SJSA1 (cell line): ENCODE results near the gene HDAC4. TPM values are rescaled to one million over a fixed set of nuclear protein-coding genes. Genes with fewer than 3 reads are reported as not detected.

ENCODE experiments used
- DNase-seq, 2 experiments: peaks; one replicate each; pipeline ENCODE4 v3.0.0-alpha.2; 2015 to 2020; ENCODE audit warnings: low spot score in 2 of 2, low read depth in 1 of 2
- H3K27ac ChIP-seq: fragments of 250-450 bp; sonication (Bioruptor Pico); 2 replicates; pipeline ENCODE4 v1.5.1; 2020; ENCODE audit warnings: mild to moderate bottlenecking, moderate library complexity
- H3K27me3 ChIP-seq: fragments of 250-450 bp; sonication (Bioruptor Pico); replicated peaks from 2 replicates; pipeline ENCODE4 v1.5.1; 2020; ENCODE audit warnings: mild to moderate bottlenecking, moderate library complexity
- H3K36me3 ChIP-seq: fragments of 250-450 bp; sonication (Bioruptor Pico); 2 replicates; pipeline ENCODE4 v1.5.1; 2020; ENCODE audit warnings: mild to moderate bottlenecking
- H3K4me1 ChIP-seq: fragments of 250-450 bp; sonication (Bioruptor Pico); replicated peaks from 2 replicates; pipeline ENCODE4 v1.6.1; 2021; ENCODE audit warnings: mild to moderate bottlenecking
- H3K4me3 ChIP-seq: fragments of 250-450 bp; sonication (Bioruptor Pico); 2 replicates; pipeline ENCODE4 v1.5.1; 2020; ENCODE audit warnings: mild to moderate bottlenecking
- H3K9me3 ChIP-seq: fragments of 250-450 bp; sonication (Bioruptor Pico); replicated peaks from 2 replicates; pipeline ENCODE4 v1.5.1; 2020; ENCODE audit warnings: mild to moderate bottlenecking
- total RNA-seq: library from RNA; depleted of rRNA; stranded (reverse); fragments of >200 nt; shearing (Covaris generic); gene quantifications from 2 replicates; pipeline ENCODE4 v1.2.3, GENCODE V29; 2014

HDAC4 gene
- total RNA-seq, 1 experiment from 2014 or later = 13.2 TPM

GRCh38 chr2:239101807-239102206 is 299.0 kb downstream of the HDAC4 start:
- H3K4me3 ChIP-seq = no peak overlapping the region
- no peaks in the 10 kb centered on the region for H3K27me3 ChIP-seq
- no peak overlapping the region for H3K27ac ChIP-seq
- H3K36me3 ChIP-seq = peaks cover 19% of the 10 kb centered on the region
- no peaks in the 10 kb centered on the region for H3K9me3 ChIP-seq
- DNase-seq = no peak
- no peaks in the 10 kb centered on the region for H3K4me1 ChIP-seq

- Histone ChIP-seq H3K9me3 (no peaks in the 10 kb centered on the region), H3K4me3 (no peak overlapping the region), H3K27ac (no peak overlapping the region), H3K36me3 (peaks cover 16% of the 10 kb centered on the region; the same call in 1 of the 2 replicates), H3K27me3 (no peaks in the 10 kb centered on the region), H3K4me1 (no peaks in the 10 kb centered on the region)
- DNase-seq = no peak
Measured at GRCh38 chr2:239101071-239101470, 299.7 kb downstream of the HDAC4 start.

- Histone ChIP-seq H3K36me3 (0 out of 2 replicates have a peak, but pooled peaks cover 10% of the 10 kb centered on the region), H3K27ac (no peak overlapping the region), H3K9me3 (no peaks in the 10 kb centered on the region), H3K4me3 (no peak overlapping the region), H3K4me1 (no peaks in the 10 kb centered on the region), H3K27me3 (no peaks in the 10 kb centered on the region)
- no peak for DNase-seq
Measured at GRCh38 chr2:239099474-239099873, 301.3 kb downstream of the HDAC4 start.

- no peak for DNase-seq
Measured at GRCh38 chr2:239098288-239098970, 302.4 kb downstream of the HDAC4 start.

GRCh38 chr2:239097428-239097696 is 303.5 kb downstream of the HDAC4 start:
- H3K4me3 ChIP-seq = no peak overlapping the region
- H3K9me3 ChIP-seq = no peaks in the 10 kb centered on the region
- no peak for DNase-seq
- H3K27ac ChIP-seq = no peak overlapping the region
- no peaks in the 10 kb centered on the region for H3K4me1 ChIP-seq
- H3K36me3 ChIP-seq = 0 out of 2 replicates have a peak, but pooled peaks cover 6% of the 10 kb centered on the region
- no peaks in the 10 kb centered on the region for H3K27me3 ChIP-seq

More at GRCh38 chr2:239098288-239098970, 302.4 kb downstream of the HDAC4 start:
- Histone ChIP-seq H3K4me1 (no peaks in the 10 kb centered on the region), H3K27ac (no peak overlapping the region), H3K36me3 (0 out of 2 replicates have a peak, but pooled peaks cover 10% of the 10 kb centered on the region), H3K27me3 (no peaks in the 10 kb centered on the region), H3K9me3 (no peaks in the 10 kb centered on the region), H3K4me3 (no peak overlapping the region)

GRCh38 chr2:239096676-239097427 is 304.0 kb downstream of the HDAC4 start:
- H3K27ac ChIP-seq = no peak overlapping the region
- 0 out of 2 replicates have a peak, but pooled peaks cover 5% of the 10 kb centered on the region for H3K36me3 ChIP-seq
- no peaks in the 10 kb centered on the region for H3K4me1 ChIP-seq
- H3K9me3 ChIP-seq = no peaks in the 10 kb centered on the region
- no peak for DNase-seq
- no peak overlapping the region for H3K4me3 ChIP-seq
- H3K27me3 ChIP-seq = no peaks in the 10 kb centered on the region

- no peak for DNase-seq
- no peaks in the 10 kb centered on the region for H3K36me3 ChIP-seq
- H3K27ac ChIP-seq = no peak overlapping the region
- no peak overlapping the region for H3K4me3 ChIP-seq
- no peaks in the 10 kb centered on the region for H3K27me3 ChIP-seq
- no peaks in the 10 kb centered on the region for H3K4me1 ChIP-seq
- no peaks in the 10 kb centered on the region for H3K9me3 ChIP-seq
Measured at GRCh38 chr2:239095460-239096081, 305.2 kb downstream of the HDAC4 start.

GRCh38 chr2:239094867-239095266 is 306.0 kb downstream of the HDAC4 start:
- no peak overlapping the region for H3K4me3 ChIP-seq
- no peaks in the 10 kb centered on the region for H3K4me1 ChIP-seq
- H3K9me3 ChIP-seq = no peaks in the 10 kb centered on the region
- H3K27me3 ChIP-seq = no peaks in the 10 kb centered on the region
- H3K27ac ChIP-seq = no peak overlapping the region
- no peak for DNase-seq
- H3K36me3 ChIP-seq = no peaks in the 10 kb centered on the region

GRCh38 chr2:239093952-239094351 is 306.9 kb downstream of the HDAC4 start:
- no peaks in the 10 kb centered on the region for H3K4me1 ChIP-seq
- no peaks in the 10 kb centered on the region for H3K36me3 ChIP-seq
- H3K27me3 ChIP-seq = no peaks in the 10 kb centered on the region
- H3K4me3 ChIP-seq = no peak overlapping the region
- no peak overlapping the region for H3K27ac ChIP-seq
- no peak for DNase-seq
- H3K9me3 ChIP-seq = no peaks in the 10 kb centered on the region

- Histone ChIP-seq H3K36me3 (no peaks in the 10 kb centered on the region), H3K4me1 (no peaks in the 10 kb centered on the region), H3K27ac (no peak overlapping the region), H3K27me3 (no peaks in the 10 kb centered on the region), H3K4me3 (no peak overlapping the region), H3K9me3 (no peaks in the 10 kb centered on the region)
- no peak for DNase-seq
Measured at GRCh38 chr2:239093542-239093941, 307.3 kb downstream of the HDAC4 start.

GRCh38 chr2:239092571-239093294 is 308.1 kb downstream of the HDAC4 start:
- H3K27ac ChIP-seq = no peak overlapping the region
- H3K4me1 ChIP-seq = no peaks in the 10 kb centered on the region

GRCh38 chr2:239089884-239090283 is 310.9 kb downstream of the HDAC4 start:
- Histone ChIP-seq H3K27me3 (no peaks in the 10 kb centered on the region), H3K9me3 (no peaks in the 10 kb centered on the region), H3K4me1 (no peaks in the 10 kb centered on the region), H3K27ac (no peak overlapping the region), H3K36me3 (no peaks in the 10 kb centered on the region), H3K4me3 (no peak overlapping the region)
- no peak for DNase-seq

More at GRCh38 chr2:239092571-239093294, 308.1 kb downstream of the HDAC4 start:
- H3K4me3 ChIP-seq = no peak overlapping the region
- H3K9me3 ChIP-seq = no peaks in the 10 kb centered on the region
- no peak for DNase-seq
- no peaks in the 10 kb centered on the region for H3K27me3 ChIP-seq
- no peaks in the 10 kb centered on the region for H3K36me3 ChIP-seq

- Histone ChIP-seq H3K9me3 (no peaks in the 10 kb centered on the region), H3K27me3 (no peaks in the 10 kb centered on the region)
Measured at GRCh38 chr2:239087046-239087710, 313.6 kb downstream of the HDAC4 start.

More at GRCh38 chr2:239087046-239087710, 313.6 kb downstream of the HDAC4 start:
- no peak for DNase-seq
- H3K27ac ChIP-seq = no peak overlapping the region
- no peaks in the 10 kb centered on the region for H3K4me1 ChIP-seq
- no peaks in the 10 kb centered on the region for H3K36me3 ChIP-seq
- no peak overlapping the region for H3K4me3 ChIP-seq
